SH-SY5Y (cell line): ENCODE results near the gene AGRN.

Experiments used
- GATA2 ChIP-seq: IDR thresholded peaks from 2 replicates; pipeline ENCODE4 v1.6.1; 2011; ENCODE audit warnings: mild to moderate bottlenecking, low read depth, low read length
- GATA3 ChIP-seq: IDR thresholded peaks from 2 replicates; pipeline ENCODE4 v1.6.1; 2011; ENCODE audit warnings: low read depth, mild to moderate bottlenecking, low read length, moderate library complexity

DNA sequence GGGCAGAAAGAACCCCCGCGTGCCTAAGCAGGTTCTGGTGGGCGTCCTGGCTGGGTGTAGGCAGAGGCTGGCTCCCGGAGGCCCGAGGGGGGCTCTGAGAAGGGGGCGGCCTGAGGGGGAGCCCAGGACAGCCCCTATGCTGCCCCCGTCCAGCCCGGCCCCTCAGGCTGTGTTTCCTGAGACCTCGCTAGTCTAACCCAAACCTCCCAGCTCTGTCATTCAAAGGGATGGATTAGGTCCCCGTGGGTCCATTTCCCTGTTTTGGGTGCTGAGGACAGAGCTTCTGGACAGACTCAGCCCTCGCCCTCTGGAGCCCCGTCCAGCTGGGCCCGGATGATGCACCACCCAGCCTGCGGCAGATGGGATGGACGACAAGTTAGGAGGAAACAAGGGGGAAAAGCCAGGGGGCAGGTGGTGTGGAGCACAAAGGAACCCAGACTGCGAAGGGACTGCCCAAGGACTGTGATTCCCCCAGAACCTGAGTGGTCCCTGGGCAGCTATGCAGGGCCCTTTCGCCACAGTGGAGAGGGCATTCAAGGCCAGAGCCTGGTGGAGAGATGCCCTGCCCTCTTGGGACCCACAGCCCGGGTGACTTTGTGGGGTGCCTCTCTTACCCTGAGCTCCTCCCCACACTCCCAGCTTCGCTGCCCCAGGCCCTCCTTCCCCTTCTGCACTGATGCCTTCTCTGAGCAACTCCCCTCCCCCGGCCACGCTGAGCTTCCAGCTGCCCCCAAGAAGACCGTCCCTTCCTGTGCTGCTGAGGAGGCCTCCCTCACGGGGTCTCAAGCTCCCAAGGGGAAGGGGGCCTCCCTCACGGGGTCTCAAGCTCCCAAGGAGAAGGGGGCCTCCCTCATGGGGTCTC lies 22.8 kb upstream of the AGRN start:
- TF ChIP-seq GATA2 (no peak), GATA3 (no peak)
